Neural progenitor cell (in vitro differentiated cells): Measurements from ENCODE around the gene GATAD2A. TPM values are rescaled to one million over a fixed set of nuclear protein-coding genes. Genes with fewer than 3 reads are reported as not detected.
"Not testable (repeated sequence)": the region's sequence is repeated elsewhere in the genome, so short reads cannot be mapped to it uniquely, and the experiment has no call there.

ENCODE experiments used
- DNase-seq: peaks from one replicate; pipeline ENCODE4 v3.0.0-alpha.2; 2016; ENCODE audit warnings: low spot score
- H2AFZ ChIP-seq: fragments of 200-600 bp; sonication (generic); replicated peaks from 2 replicates; pipeline ENCODE4 v1.6.1; 2016; ENCODE audit warnings: antibody characterized with exemption
- H3F3A ChIP-seq: fragments of 200-600 bp; sonication (generic); 2 replicates; pipeline ENCODE4 v1.6.1; 2016; ENCODE audit warnings: antibody characterized with exemption, low read depth
- H3K27ac ChIP-seq: fragments of 200-600 bp; sonication (generic); 2 replicates; pipeline ENCODE4 v1.5.1; 2016; ENCODE audit warnings: mild to moderate bottlenecking
- H3K27me3 ChIP-seq: fragments of 200-600 bp; sonication (generic); 2 replicates; pipeline ENCODE4 v1.6.1; 2016; ENCODE audit warnings: mild to moderate bottlenecking, moderate library complexity
- H3K36me3 ChIP-seq: fragments of 200-600 bp; sonication (generic); 2 replicates; pipeline ENCODE4 v1.5.1; 2016
- H3K4me1 ChIP-seq: fragments of 200-600 bp; sonication (generic); 2 replicates; pipeline ENCODE4 v1.6.1; 2016; ENCODE audit warnings: mixed run types
- H3K4me2 ChIP-seq: fragments of 200-600 bp; sonication (generic); 2 replicates; pipeline ENCODE4 v1.6.1; 2016
- H3K4me3 ChIP-seq: fragments of 200-600 bp; sonication (generic); 2 replicates; pipeline ENCODE4 v1.5.1; 2016
- H3K79me2 ChIP-seq: fragments of 200-600 bp; sonication (generic); 2 replicates; pipeline ENCODE4 v1.6.1; 2016; ENCODE audit warnings: low read depth
- H3K9ac ChIP-seq: fragments of 200-600 bp; sonication (generic); 2 replicates; pipeline ENCODE4 v1.6.1; 2016
- H3K9me3 ChIP-seq: fragments of 200-600 bp; sonication (generic); 2 replicates; pipeline ENCODE4 v1.5.1; 2016; ENCODE audit warnings: low read depth
- H4K20me1 ChIP-seq: fragments of 200-600 bp; sonication (generic); 2 replicates; pipeline ENCODE4 v1.6.1; 2016; ENCODE audit warnings: low read depth
- H3K27ac Mint-ChIP-seq: 3 replicates; pipeline ENCODE4 v1.8.0; 2021; ENCODE audit warnings: mixed read lengths
- H3K27me3 Mint-ChIP-seq: 2 replicates; pipeline ENCODE4 v1.8.0; 2022; ENCODE audit warnings: low read depth, mild to moderate bottlenecking, inconsistent platforms, moderate library complexity, mixed read lengths; ENCODE audit not compliant: insufficient read depth
- H3K36me3 Mint-ChIP-seq: 3 replicates; pipeline ENCODE4 v1.8.0; 2021; ENCODE audit warnings: mixed read lengths
- H3K4me1 Mint-ChIP-seq: 3 replicates; pipeline ENCODE4 v1.8.0; 2021; ENCODE audit warnings: mixed read lengths
- H3K4me3 Mint-ChIP-seq: 3 replicates; pipeline ENCODE4 v1.8.0; 2021; ENCODE audit warnings: mild to moderate bottlenecking, moderate library complexity, mixed read lengths
- H3K9me3 Mint-ChIP-seq: 3 replicates; pipeline ENCODE4 v1.8.0; 2020; ENCODE audit warnings: mixed read lengths
- EZH2 ChIP-seq: fragments of 200-600 bp; sonication (generic); IDR thresholded peaks from 2 replicates; pipeline ENCODE4 v1.6.1; 2017; ENCODE audit warnings: antibody characterized with exemption, mild to moderate bottlenecking, moderate library complexity
- EZH2phosphoT487 ChIP-seq: fragments of 200-600 bp; sonication (generic); IDR thresholded peaks from 2 replicates; pipeline ENCODE4 v1.6.1; 2017; ENCODE audit warnings: antibody characterized with exemption
- total RNA-seq: library from RNA; depleted of rRNA; stranded (reverse); fragments of >200 nt; gene quantifications from 2 replicates; pipeline ENCODE4 v1.2.3, GENCODE V29; 2015; ENCODE audit warnings: low replicate concordance
- TF ChIP-seq, protein P1 (sequence below): fragments of 200-600 bp; sonication (generic); IDR thresholded peaks from 2 replicates; pipeline ENCODE4 v1.5.1; 2017; ENCODE audit warnings: antibody characterized with exemption, mild to moderate bottlenecking

GATAD2A gene
- total RNA-seq, 1 donor from 2014 or later = 37.9 TPM

DNA sequence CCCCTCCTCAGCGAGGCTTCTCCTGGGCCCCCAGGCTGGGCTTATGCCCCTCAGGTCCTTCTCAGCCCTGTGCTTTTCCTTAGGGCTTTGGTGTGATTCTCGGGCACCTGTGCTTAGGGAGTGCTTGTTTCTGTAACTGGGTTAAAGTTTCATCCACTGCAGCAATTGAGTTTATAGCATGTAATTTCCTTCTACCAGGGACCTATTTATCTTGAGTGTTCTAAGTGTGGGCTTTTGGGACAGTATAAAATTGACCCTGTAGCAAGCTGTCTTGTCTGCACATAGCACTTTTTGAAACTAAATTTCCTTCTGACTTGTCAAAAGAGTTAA is 47.6 kb downstream of the GATAD2A start:
- Histone ChIP-seq H3K9ac (no peak overlapping the region), H2AFZ (no peak overlapping the region), H3K4me3 (no peak overlapping the region), H3K36me3 (no peaks in the 10 kb centered on the region), H4K20me1 (peaks cover 96% of the 10 kb centered on the region), H3K27me3 (no peaks in the 10 kb centered on the region), H3K4me2 (no peak overlapping the region), H3K4me1 (peaks cover 8% of the 10 kb centered on the region), H3K9me3 (no peaks in the 10 kb centered on the region), H3K79me2 (peaks cover 98% of the 10 kb centered on the region), H3K27ac (no peak overlapping the region), H3F3A (peaks cover 4% of the 10 kb centered on the region)
- H3K4me1 Mint-ChIP-seq = peaks cover 15% of the 10 kb centered on the region
- DNase-seq = no peak
- TF ChIP-seq EZH2 (no peak), EZH2phosphoT487 (no peak)
- TF ChIP-seq, protein P1, sequence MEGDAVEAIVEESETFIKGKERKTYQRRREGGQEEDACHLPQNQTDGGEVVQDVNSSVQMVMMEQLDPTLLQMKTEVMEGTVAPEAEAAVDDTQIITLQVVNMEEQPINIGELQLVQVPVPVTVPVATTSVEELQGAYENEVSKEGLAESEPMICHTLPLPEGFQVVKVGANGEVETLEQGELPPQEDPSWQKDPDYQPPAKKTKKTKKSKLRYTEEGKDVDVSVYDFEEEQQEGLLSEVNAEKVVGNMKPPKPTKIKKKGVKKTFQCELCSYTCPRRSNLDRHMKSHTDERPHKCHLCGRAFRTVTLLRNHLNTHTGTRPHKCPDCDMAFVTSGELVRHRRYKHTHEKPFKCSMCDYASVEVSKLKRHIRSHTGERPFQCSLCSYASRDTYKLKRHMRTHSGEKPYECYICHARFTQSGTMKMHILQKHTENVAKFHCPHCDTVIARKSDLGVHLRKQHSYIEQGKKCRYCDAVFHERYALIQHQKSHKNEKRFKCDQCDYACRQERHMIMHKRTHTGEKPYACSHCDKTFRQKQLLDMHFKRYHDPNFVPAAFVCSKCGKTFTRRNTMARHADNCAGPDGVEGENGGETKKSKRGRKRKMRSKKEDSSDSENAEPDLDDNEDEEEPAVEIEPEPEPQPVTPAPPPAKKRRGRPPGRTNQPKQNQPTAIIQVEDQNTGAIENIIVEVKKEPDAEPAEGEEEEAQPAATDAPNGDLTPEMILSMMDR = no peak
- no peak overlapping the region for H3K27ac Mint-ChIP-seq
- no peak overlapping the region for H3K4me3 Mint-ChIP-seq
- peaks cover 4% of the 10 kb centered on the region for H3K36me3 Mint-ChIP-seq
- peaks cover 3% of the 10 kb centered on the region for H3K27me3 Mint-ChIP-seq
- no peaks in the 10 kb centered on the region for H3K9me3 Mint-ChIP-seq

DNA sequence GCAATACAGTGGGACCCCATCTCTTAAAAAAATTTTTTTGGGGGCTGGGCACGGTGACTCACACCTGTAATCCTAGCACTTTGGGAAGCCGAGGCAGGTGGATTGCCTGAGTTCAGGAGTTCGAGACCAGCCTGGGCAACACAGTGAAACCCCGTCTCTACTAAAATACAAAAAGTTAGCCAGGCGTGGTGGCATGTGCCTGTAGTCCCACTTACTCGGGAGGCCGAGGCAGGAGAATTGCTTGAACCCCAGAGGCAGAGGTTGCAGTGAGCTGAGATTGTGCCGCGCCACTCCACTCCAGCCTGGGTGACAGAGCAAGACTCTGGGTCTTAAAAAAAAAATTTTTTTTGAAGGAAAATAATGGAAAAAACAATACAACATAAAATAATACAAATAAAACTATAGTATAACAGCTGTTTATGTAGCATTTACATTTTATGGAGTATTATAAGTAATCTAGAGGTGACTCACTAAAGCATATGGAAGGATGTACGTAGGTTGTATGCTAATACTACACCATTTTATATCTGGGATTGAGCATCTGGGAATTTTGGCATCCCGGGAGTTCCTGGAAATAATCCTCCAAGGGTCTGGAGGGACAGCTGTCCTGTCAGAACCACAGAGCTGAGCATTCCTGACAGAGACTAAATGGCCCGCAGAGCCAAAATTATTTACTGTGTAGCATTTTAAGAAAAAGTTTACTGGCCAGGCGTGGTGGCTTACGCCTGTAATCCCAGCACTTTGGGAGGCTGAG is 49.9 kb downstream of the GATAD2A start:
- peaks cover 95% of the 10 kb centered on the region for H4K20me1 ChIP-seq
- H3K27ac Mint-ChIP-seq = not testable (repeated sequence)

DNA sequence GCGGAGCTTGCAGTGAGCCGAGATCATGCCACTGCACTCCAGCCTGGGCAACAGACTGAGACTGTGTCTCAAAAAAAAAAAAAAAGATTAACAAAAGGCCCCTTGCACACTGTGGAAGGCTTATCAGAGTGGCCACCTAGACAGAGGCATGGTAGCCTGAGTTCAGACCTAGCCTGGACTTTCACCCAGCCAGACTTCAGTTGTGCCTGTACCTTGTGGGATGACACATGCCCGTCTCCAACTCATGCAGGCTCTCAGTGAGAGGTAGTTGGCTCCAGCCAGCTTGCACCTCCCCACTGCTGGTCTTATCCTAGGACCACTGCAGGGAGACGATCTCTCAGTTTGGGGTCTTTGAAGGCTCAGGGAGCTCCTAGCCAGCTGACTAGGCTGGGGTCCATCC is 52.2 kb downstream of the GATAD2A start:
- peaks cover 36% of the 10 kb centered on the region for H3F3A ChIP-seq
- H3K79me2 ChIP-seq = peaks cover 98% of the 10 kb centered on the region
- H3K4me2 ChIP-seq = no peak overlapping the region
- no peaks in the 10 kb centered on the region for H3K9me3 ChIP-seq
- Mint-ChIP-seq H3K27ac (no peak overlapping the region), H3K9me3 (no peaks in the 10 kb centered on the region), H3K4me1 (peaks cover 47% of the 10 kb centered on the region), H3K27me3 (no peaks in the 10 kb centered on the region), H3K36me3 (peaks cover 5% of the 10 kb centered on the region), H3K4me3 (no peak overlapping the region)
- no peak overlapping the region for H3K9ac ChIP-seq
- TF ChIP-seq EZH2 = no peak
- no peak for TF ChIP-seq EZH2phosphoT487
- TF ChIP-seq, protein P1 = no peak
- H3K4me3 ChIP-seq = no peak overlapping the region
- H3K27ac ChIP-seq = peak overlapping the region; percentile 6
- no peaks in the 10 kb centered on the region for H3K27me3 ChIP-seq
- H3K4me1 ChIP-seq = peaks cover 37% of the 10 kb centered on the region
- H3K36me3 ChIP-seq = no peaks in the 10 kb centered on the region
- H4K20me1 ChIP-seq = peaks cover 95% of the 10 kb centered on the region
- no peak overlapping the region for H2AFZ ChIP-seq
- DNase-seq = no peak

More for the DNA sequence above, 49.9 kb downstream of the GATAD2A start:
- H3K4me1 Mint-ChIP-seq = peaks cover 30% of the 10 kb centered on the region
- Histone ChIP-seq H3K4me1 (peaks cover 14% of the 10 kb centered on the region), H3F3A (peaks cover 14% of the 10 kb centered on the region), H3K79me2 (peaks cover 98% of the 10 kb centered on the region)
- H3K9me3 ChIP-seq, H3K27ac ChIP-seq, H3K9ac ChIP-seq, H3K36me3 Mint-ChIP-seq, H3K4me3 Mint-ChIP-seq, H3K36me3 ChIP-seq, H3K27me3 Mint-ChIP-seq, H3K27me3 ChIP-seq, H3K9me3 Mint-ChIP-seq, H3K4me3 ChIP-seq, DNase-seq, H2AFZ ChIP-seq, H3K4me2 ChIP-seq: not testable (repeated sequence)

DNA sequence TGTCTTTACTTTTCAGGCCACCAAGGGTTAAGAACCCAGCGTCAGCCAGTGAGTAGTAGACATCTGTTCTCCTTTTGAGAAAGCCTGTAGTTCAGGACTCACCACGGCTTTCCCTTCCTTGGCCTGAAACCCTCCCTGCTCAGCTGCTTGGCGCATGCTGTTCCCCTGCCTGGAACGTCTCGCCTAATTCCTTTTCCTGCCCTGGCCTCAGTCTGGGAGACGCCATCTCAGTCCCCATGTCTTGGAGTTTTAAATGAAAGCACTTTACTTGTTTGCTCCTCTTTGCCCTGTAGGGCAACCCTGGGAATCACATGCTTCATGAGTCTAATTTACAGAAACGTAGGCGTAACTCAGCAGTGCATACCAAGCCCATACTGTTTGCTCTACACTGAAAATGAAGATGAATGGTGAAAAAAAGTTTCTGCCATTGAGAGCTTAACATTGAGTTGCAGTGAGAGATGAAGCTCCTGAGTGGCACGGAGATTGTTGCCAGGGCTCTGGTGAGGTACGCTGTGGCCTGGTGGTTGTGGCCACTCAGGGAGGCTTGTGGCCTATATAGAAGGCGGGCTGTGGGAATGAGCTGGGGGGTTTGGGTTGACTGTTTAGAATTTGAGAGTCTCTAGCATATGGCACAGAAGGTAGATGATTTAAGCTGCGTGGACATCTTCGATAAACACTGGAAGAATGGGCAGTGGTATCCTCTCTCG is 52.8 kb downstream of the GATAD2A start:
- no peaks in the 10 kb centered on the region for H3K36me3 ChIP-seq
- H3K9ac ChIP-seq = no peak overlapping the region
- H3K9me3 ChIP-seq = no peaks in the 10 kb centered on the region
- H3K27me3 ChIP-seq = no peaks in the 10 kb centered on the region
- Mint-ChIP-seq H3K4me1 (peaks cover 53% of the 10 kb centered on the region), H3K27ac (peak overlapping the region; percentile 77), H3K9me3 (no peaks in the 10 kb centered on the region), H3K27me3 (no peaks in the 10 kb centered on the region), H3K36me3 (peaks cover 5% of the 10 kb centered on the region), H3K4me3 (peak overlapping the region; percentile 4)
- H4K20me1 ChIP-seq = peaks cover 95% of the 10 kb centered on the region
- peaks cover 41% of the 10 kb centered on the region for H3F3A ChIP-seq
- TF ChIP-seq, protein P1 = no peak
- no peak for TF ChIP-seq EZH2phosphoT487
- no peak for TF ChIP-seq EZH2
- no peak overlapping the region for H2AFZ ChIP-seq
- peaks cover 98% of the 10 kb centered on the region for H3K79me2 ChIP-seq
- no peak overlapping the region for H3K4me3 ChIP-seq
- H3K4me1 ChIP-seq = peaks cover 43% of the 10 kb centered on the region
- H3K4me2 ChIP-seq = no peak overlapping the region
- H3K27ac ChIP-seq = peak overlapping the region; percentile 6
- DNase-seq = no peak
